ENCODE results near the gene STIM1.
A peak's percentile ranks its signal among the peaks of the same experiment; 100 is the strongest.

Gene STIM1

GRCh38 chr11:3830088-3830487, 25.4 kb upstream of the STIM1 start:
- Histone ChIP-seq H3K36me3 (ENCODE audit: control insufficient read depth in 5 of 5, insufficient read depth in 5 of 5, low read length in 5 of 5) (peaks cover 0 to 45% (median 36%) of the 10 kb centered on the region in 5 donors), H3K9me3 (ENCODE audit: control insufficient read depth in 5 of 5, low read length in 5 of 5) (no peaks in the 10 kb centered on the region), H3K4me1 (ENCODE audit: control insufficient read depth in 5 of 5, insufficient read depth in 5 of 5, low read length in 5 of 5) (peaks cover 6 to 49% (median 41%) of the 10 kb centered on the region in 5 donors), H3K4me3 (ENCODE audit: low read depth in 1 of 5, low read length in 5 of 5) (no peak overlapping the region), H3K9ac (ENCODE audit: low read length in 5 of 5) (no peak overlapping the region), H3K27ac (ENCODE audit: low read depth, low read length) (no peak overlapping the region), H3K27me3 (ENCODE audit: control insufficient read depth in 5 of 5, insufficient read depth in 4 of 5, low read length in 5 of 5) (no peaks in the 10 kb centered on the region)

GRCh38 chr11:3830730-3831129, 24.7 kb upstream of the STIM1 start:
- Histone ChIP-seq H3K4me3 (ENCODE audit: low read depth in 1 of 5, low read length in 5 of 5) (no peak overlapping the region), H3K36me3 (ENCODE audit: control insufficient read depth in 5 of 5, insufficient read depth in 5 of 5, low read length in 5 of 5) (peaks cover 0 to 43% (median 31%) of the 10 kb centered on the region in 5 donors), H3K4me1 (ENCODE audit: control insufficient read depth in 5 of 5, insufficient read depth in 5 of 5, low read length in 5 of 5) (peaks cover 11 to 56% (median 48%) of the 10 kb centered on the region in 5 donors), H3K27ac (ENCODE audit: low read depth, low read length) (no peak overlapping the region), H3K27me3 (ENCODE audit: control insufficient read depth in 5 of 5, insufficient read depth in 4 of 5, low read length in 5 of 5) (no peaks in the 10 kb centered on the region), H3K9me3 (ENCODE audit: control insufficient read depth in 5 of 5, low read length in 5 of 5) (no peaks in the 10 kb centered on the region), H3K9ac (ENCODE audit: low read length in 5 of 5) (no peak overlapping the region)

DNA sequence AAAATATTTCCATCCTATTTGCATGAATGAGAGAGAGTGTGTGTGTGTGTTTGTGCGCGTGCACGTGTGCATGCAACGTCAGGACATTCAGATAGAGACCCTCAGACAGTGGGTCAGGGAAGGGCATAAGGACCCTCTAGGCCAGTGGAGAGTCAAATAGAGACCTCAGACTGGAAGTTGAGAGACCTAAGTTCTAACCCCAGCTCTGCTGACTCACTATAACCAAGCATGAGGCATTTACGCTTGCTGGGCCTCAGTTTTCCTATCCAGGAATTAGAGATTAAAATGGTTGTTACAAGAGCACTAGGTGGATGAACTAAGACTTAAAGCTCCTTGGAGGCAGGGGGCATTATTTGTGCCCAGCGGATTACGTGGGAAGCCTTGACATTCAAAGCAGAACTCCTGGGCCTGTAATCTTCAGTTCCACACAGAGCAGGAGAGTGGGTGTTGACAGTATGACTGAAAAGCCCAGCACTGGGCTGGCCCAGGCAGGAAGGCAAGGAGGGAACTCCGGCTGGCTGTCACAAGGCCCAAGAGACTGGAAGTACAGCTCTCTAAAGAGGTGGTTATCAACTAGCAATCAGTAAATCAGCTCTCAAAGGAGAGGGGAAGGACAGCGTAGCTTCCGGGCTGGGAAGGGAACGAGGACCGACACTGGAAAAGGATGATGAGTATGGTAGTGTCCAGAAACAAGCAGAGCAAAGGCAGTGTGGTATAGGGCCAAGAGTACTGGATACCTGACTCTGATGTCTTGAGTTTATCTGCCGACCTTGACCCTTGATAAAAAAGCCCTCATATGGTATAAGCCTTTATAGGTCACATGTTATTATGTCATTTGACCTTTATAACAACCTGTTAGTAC, 23.9 kb upstream of the STIM1 start:
- Histone ChIP-seq H3K36me3 (ENCODE audit: control insufficient read depth in 5 of 5, insufficient read depth in 5 of 5, low read length in 5 of 5) (peaks cover 0 to 34% (median 25%) of the 10 kb centered on the region in 5 donors), H3K4me1 (ENCODE audit: control insufficient read depth in 5 of 5, insufficient read depth in 5 of 5, low read length in 5 of 5) (peaks cover 13 to 64% (median 55%) of the 10 kb centered on the region in 5 donors), H3K27ac (ENCODE audit: low read depth, low read length) (peak overlapping the region; percentile 58)

GRCh38 chr11:3832816-3833215, 22.6 kb upstream of the STIM1 start:
- Histone ChIP-seq H3K27ac (ENCODE audit: low read depth, low read length) (peak overlapping the region; percentile 58), H3K4me3 (ENCODE audit: low read depth in 1 of 5, low read length in 5 of 5) (no peak overlapping the region), H3K27me3 (ENCODE audit: control insufficient read depth in 5 of 5, insufficient read depth in 4 of 5, low read length in 5 of 5) (no peaks in the 10 kb centered on the region), H3K9ac (ENCODE audit: low read length in 5 of 5) (peak overlapping the region in 2 of 5 donors; percentile 4 to 23), H3K36me3 (ENCODE audit: control insufficient read depth in 5 of 5, insufficient read depth in 5 of 5, low read length in 5 of 5) (peaks cover 0 to 22% (median 13%) of the 10 kb centered on the region in 5 donors), H3K9me3 (ENCODE audit: control insufficient read depth in 5 of 5, low read length in 5 of 5) (no peaks in the 10 kb centered on the region), H3K4me1 (ENCODE audit: control insufficient read depth in 5 of 5, insufficient read depth in 5 of 5, low read length in 5 of 5) (peaks cover 18 to 76% (median 66%) of the 10 kb centered on the region in 5 donors)

More for the DNA sequence above, 23.9 kb upstream of the STIM1 start:
- Histone ChIP-seq H3K4me3 (ENCODE audit: low read depth in 1 of 5, low read length in 5 of 5) (no peak overlapping the region), H3K9ac (ENCODE audit: low read length in 5 of 5) (peak overlapping the region in 2 of 5 donors; percentile 23 to 52), H3K27me3 (ENCODE audit: control insufficient read depth in 5 of 5, insufficient read depth in 4 of 5, low read length in 5 of 5) (no peaks in the 10 kb centered on the region), H3K9me3 (ENCODE audit: control insufficient read depth in 5 of 5, low read length in 5 of 5) (no peaks in the 10 kb centered on the region)

GRCh38 chr11:3833449-3833848, 22.0 kb upstream of the STIM1 start:
- Histone ChIP-seq H3K4me3 (ENCODE audit: low read depth in 1 of 5, low read length in 5 of 5) (no peak overlapping the region), H3K9ac (ENCODE audit: low read length in 5 of 5) (no peak overlapping the region), H3K9me3 (ENCODE audit: control insufficient read depth in 5 of 5, low read length in 5 of 5) (no peaks in the 10 kb centered on the region), H3K36me3 (ENCODE audit: control insufficient read depth in 5 of 5, insufficient read depth in 5 of 5, low read length in 5 of 5) (peaks cover 0 to 16% (median 11%) of the 10 kb centered on the region in 5 donors), H3K4me1 (ENCODE audit: control insufficient read depth in 5 of 5, insufficient read depth in 5 of 5, low read length in 5 of 5) (peaks cover 20 to 83% (median 72%) of the 10 kb centered on the region in 5 donors), H3K27me3 (ENCODE audit: control insufficient read depth in 5 of 5, insufficient read depth in 4 of 5, low read length in 5 of 5) (no peaks in the 10 kb centered on the region), H3K27ac (ENCODE audit: low read depth, low read length) (no peak overlapping the region)

- Histone ChIP-seq H3K27me3 (ENCODE audit: control insufficient read depth in 5 of 5, insufficient read depth in 4 of 5, low read length in 5 of 5) (no peaks in the 10 kb centered on the region), H3K9ac (ENCODE audit: low read length in 5 of 5) (peak overlapping the region in 1 of 5 donors; percentile 38), H3K9me3 (ENCODE audit: control insufficient read depth in 5 of 5, low read length in 5 of 5) (no peaks in the 10 kb centered on the region), H3K27ac (ENCODE audit: low read depth, low read length) (peak overlapping the region; percentile 41), H3K4me1 (ENCODE audit: control insufficient read depth in 5 of 5, insufficient read depth in 5 of 5, low read length in 5 of 5) (peaks cover 20 to 91% (median 81%) of the 10 kb centered on the region in 5 donors), H3K4me3 (ENCODE audit: low read depth in 1 of 5, low read length in 5 of 5) (peak overlapping the region in 2 of 5 donors; percentile 24), H3K36me3 (ENCODE audit: control insufficient read depth in 5 of 5, insufficient read depth in 5 of 5, low read length in 5 of 5) (peaks cover 0 to 15% (median 10%) of the 10 kb centered on the region in 5 donors)
Observed at GRCh38 chr11:3834349-3834663, 21.2 kb upstream of the STIM1 start.

- Histone ChIP-seq H3K4me3 (ENCODE audit: low read depth in 1 of 5, low read length in 5 of 5) (peak overlapping the region in 3 of 5 donors; percentile 0 to 24 (median 4)), H3K27me3 (ENCODE audit: control insufficient read depth in 5 of 5, insufficient read depth in 4 of 5, low read length in 5 of 5) (no peaks in the 10 kb centered on the region), H3K27ac (ENCODE audit: low read depth, low read length) (peak overlapping the region; percentile 41), H3K9ac (ENCODE audit: low read length in 5 of 5) (peak overlapping the region in 1 of 5 donors; percentile 38), H3K9me3 (ENCODE audit: control insufficient read depth in 5 of 5, low read length in 5 of 5) (no peaks in the 10 kb centered on the region), H3K4me1 (ENCODE audit: control insufficient read depth in 5 of 5, insufficient read depth in 5 of 5, low read length in 5 of 5) (peaks cover 20 to 97% (median 86%) of the 10 kb centered on the region in 5 donors), H3K36me3 (ENCODE audit: control insufficient read depth in 5 of 5, insufficient read depth in 5 of 5, low read length in 5 of 5) (peaks cover 0 to 14% (median 7%) of the 10 kb centered on the region in 5 donors)
Observed at GRCh38 chr11:3834664-3835461, 20.6 kb upstream of the STIM1 start.

GRCh38 chr11:3835751-3836150, 19.7 kb upstream of the STIM1 start:
- Histone ChIP-seq H3K9ac (ENCODE audit: low read length in 5 of 5) (no peak overlapping the region), H3K4me1 (ENCODE audit: control insufficient read depth in 5 of 5, insufficient read depth in 5 of 5, low read length in 5 of 5) (peaks cover 20 to 95% (median 88%) of the 10 kb centered on the region in 5 donors), H3K27ac (ENCODE audit: low read depth, low read length) (peak overlapping the region; percentile 41), H3K27me3 (ENCODE audit: control insufficient read depth in 5 of 5, insufficient read depth in 4 of 5, low read length in 5 of 5) (no peaks in the 10 kb centered on the region), H3K36me3 (ENCODE audit: control insufficient read depth in 5 of 5, insufficient read depth in 5 of 5, low read length in 5 of 5) (peaks cover 0 to 7% (median 3%) of the 10 kb centered on the region in 5 donors), H3K4me3 (ENCODE audit: low read depth in 1 of 5, low read length in 5 of 5) (no peak overlapping the region), H3K9me3 (ENCODE audit: control insufficient read depth in 5 of 5, low read length in 5 of 5) (no peaks in the 10 kb centered on the region)

DNA sequence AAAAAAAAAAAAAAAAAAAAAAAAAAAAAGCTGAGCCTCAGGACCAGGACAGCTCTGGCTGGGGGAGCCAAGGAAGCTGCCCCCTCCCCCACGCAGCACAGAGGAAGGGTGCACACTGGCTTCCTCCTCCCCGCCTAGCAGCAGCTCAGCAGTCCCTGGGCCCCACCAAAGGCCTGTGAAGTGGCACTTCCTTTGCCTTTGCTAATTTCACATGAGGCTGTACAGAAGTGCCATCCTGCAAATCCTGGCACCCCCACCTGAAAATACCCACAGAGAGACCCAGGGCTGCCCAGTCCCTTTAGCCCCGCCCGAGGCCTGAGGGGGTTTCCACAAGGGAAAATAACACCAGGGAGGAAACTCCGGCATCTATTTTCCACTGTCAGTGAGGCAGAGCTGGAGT, 18.6 kb upstream of the STIM1 start:
- H3K27ac ChIP-seq (ENCODE audit: low read depth, low read length): peak overlapping the region; percentile 90

More for the DNA sequence above, 18.6 kb upstream of the STIM1 start:
- Histone ChIP-seq H3K4me1 (ENCODE audit: control insufficient read depth in 5 of 5, insufficient read depth in 5 of 5, low read length in 5 of 5) (peaks cover 20 to 90% (median 80%) of the 10 kb centered on the region in 5 donors), H3K36me3 (ENCODE audit: control insufficient read depth in 5 of 5, insufficient read depth in 5 of 5, low read length in 5 of 5) (peaks cover 0 to 4% (median 0%) of the 10 kb centered on the region in 5 donors), H3K9ac (ENCODE audit: low read length in 5 of 5) (peak overlapping the region in 1 of 5 donors; percentile 58), H3K4me3 (ENCODE audit: low read depth in 1 of 5, low read length in 5 of 5) (peak overlapping the region in 3 of 5 donors; percentile 31 to 78 (median 44)), H3K9me3 (ENCODE audit: control insufficient read depth in 5 of 5, low read length in 5 of 5) (no peaks in the 10 kb centered on the region), H3K27me3 (ENCODE audit: control insufficient read depth in 5 of 5, insufficient read depth in 4 of 5, low read length in 5 of 5) (no peaks in the 10 kb centered on the region)
